VCaP (cell line): Measurements from ENCODE around the gene COL20A1.
A peak's percentile ranks its signal among the peaks of the same experiment; 100 is the strongest.

Experiments used
- H3K27ac ChIP-seq: fragments of 450-650 bp; 2 replicates; pipeline ENCODE4 v1.5.1; 2017
- TF ChIP-seq, protein P1 (sequence below): fragments of 450-650 bp; conservative IDR thresholded peaks from 2 replicates; pipeline ENCODE4 v1.5.1; 2017; ENCODE audit warnings: mild to moderate bottlenecking, moderate library complexity

COL20A1 gene

DNA sequence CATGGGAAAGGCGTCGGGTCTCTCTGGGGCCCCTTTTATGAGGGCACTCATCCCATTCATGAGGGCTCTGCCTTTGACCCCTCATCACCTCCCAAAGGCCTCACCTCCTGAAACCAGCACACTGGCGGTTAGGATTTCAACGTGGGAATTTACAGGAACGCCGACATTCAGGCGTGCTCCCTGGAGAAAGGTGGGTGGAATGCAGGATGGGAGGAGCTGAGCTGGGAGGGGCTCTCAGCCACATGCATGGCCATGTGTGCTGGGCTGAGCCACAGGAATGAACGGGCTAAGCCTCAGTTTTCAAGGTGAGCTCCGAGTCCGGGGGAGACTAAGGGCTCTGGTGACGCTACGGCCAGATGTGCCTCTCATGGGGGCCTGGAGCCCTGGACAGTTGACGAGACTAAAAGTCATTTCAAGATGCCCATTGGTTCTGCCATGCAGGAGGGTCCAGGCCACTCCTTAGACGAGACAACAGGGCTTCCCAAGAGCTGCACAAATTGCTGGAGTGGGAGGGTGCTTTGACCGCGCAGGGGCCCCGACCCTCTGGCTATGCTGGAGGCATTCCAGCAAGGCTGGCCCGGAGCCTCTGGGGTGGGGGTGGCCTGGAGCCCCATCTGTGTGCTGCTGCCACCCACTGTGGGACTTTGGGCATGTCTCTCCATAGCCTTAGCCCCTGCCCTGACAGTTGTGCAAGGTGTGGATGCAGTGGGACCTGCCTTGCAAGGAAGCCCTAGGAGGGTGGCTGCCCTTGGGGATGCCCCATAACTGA is 24.1 kb upstream of the COL20A1 start:
- TF ChIP-seq, protein P1, sequence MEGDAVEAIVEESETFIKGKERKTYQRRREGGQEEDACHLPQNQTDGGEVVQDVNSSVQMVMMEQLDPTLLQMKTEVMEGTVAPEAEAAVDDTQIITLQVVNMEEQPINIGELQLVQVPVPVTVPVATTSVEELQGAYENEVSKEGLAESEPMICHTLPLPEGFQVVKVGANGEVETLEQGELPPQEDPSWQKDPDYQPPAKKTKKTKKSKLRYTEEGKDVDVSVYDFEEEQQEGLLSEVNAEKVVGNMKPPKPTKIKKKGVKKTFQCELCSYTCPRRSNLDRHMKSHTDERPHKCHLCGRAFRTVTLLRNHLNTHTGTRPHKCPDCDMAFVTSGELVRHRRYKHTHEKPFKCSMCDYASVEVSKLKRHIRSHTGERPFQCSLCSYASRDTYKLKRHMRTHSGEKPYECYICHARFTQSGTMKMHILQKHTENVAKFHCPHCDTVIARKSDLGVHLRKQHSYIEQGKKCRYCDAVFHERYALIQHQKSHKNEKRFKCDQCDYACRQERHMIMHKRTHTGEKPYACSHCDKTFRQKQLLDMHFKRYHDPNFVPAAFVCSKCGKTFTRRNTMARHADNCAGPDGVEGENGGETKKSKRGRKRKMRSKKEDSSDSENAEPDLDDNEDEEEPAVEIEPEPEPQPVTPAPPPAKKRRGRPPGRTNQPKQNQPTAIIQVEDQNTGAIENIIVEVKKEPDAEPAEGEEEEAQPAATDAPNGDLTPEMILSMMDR = no peak
- H3K27ac ChIP-seq = no peak overlapping the region

DNA sequence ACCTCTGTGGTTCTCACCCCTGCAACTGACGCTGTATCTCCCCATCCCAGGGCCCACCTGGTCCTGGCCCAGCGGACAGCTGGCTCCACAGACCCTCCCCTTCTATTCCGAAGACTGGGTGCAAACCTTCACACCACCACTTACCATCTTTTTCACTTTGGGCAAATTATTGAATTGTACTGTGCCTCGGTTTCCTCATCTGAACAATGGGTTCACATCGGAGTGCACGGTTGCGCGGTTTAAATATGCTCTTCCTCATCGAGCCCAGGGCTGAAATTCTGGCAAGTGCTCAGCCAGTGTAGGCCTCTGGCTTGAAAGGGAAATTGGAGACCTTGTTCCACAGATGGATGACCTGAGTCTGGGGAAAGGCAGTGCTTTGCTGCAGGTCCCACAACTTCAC is 23.3 kb upstream of the COL20A1 start:
- no peak overlapping the region for H3K27ac ChIP-seq
- TF ChIP-seq, protein P1 = no peak

GRCh38 chr20:63270606-63271325 is 22.2 kb upstream of the COL20A1 start:
- TF ChIP-seq, protein P1 = no peak
- H3K27ac ChIP-seq = no peak overlapping the region

- TF ChIP-seq, protein P1 = no peak
- H3K27ac ChIP-seq = peak within 1 kb of the TSS; percentile 83
Observed at GRCh38 chr20:63272105-63273058, 20.6 kb upstream of the COL20A1 start, which contains the start of gene ARFGAP1. TSS of gene ARFGAP1 (plus strand) at chr20:63272813. CDS start at chr20:63275581, 2,768 bp downstream.

DNA sequence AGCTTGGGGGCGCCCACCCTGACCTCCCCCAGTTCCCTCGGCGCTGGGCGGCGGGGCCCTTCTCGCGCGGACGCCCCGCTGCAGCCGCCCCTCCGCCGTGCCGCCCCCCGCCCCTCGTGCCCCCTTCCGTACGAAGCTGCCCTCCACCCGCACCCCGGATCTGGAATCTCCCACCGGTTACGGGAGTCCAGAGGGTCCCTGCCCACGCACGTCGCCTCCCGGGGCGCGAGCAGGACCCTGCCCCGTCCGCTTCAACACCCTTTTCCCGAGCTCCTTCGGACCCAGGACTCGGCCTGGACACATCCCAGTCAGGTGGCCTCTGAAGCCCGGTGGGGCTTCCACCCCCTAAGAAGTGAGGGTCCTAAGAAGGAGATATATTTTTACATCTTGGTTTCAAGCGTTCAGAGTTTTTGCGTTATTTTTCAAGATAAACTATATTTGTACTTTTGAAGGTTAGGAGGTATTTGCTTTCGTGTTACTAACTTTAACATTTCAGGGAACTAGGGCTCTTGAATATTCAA is 19.9 kb upstream of the COL20A1 start:
- TF ChIP-seq, protein P1 = no peak
- H3K27ac ChIP-seq = peak overlapping the region; percentile 83

DNA sequence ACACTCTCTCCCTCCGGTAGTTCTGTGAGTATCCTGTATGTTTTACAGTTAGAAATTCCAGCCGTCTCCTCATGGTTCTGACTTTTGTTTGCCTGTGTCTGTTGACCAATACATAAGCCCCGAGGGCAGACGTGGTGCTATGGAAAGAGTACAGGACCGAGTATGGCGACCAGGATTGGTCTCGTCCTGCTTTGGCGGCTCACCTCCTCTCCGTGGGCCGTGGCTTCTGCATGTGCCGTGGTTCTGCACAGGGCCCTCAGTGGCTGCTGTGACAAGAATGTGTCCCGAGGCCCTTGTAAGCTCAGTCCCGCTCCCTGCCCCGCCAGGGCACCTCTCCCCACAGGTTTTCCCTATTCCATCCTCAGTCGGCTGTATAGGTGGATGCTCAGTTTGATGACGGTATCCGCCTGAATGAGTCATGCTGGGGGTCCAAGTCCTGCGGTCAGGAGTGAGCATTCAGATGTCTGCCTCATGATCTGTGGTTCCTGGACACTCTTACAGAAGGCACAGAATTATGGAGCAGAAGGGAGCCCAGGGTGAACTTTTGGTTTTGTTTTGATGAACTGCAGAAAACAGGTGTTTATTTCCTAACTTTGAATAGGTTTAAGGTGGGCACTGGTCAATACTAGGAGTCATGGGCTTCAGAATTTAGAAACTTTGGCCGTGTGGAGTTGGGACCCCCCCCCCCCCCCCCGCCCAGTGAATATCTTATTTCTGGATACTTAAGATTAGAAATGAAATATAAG is 19.2 kb upstream of the COL20A1 start:
- TF ChIP-seq, protein P1 = no peak
- peak overlapping the region; percentile 83 for H3K27ac ChIP-seq
